ENCODE measurements around the gene NOC2L. TPM values are rescaled to one million over a fixed set of nuclear protein-coding genes. Genes with fewer than 3 reads are reported as not detected.

The NOC2L gene
- total RNA-seq, result 10 to 100 TPM; 17.8 to 55.2 (median 46.3) TPM
- 10 to 100 TPM; 23.8 to 33.9 TPM for polyA plus RNA-seq
- long read RNA-seq, donor 1, transcript NOC2L-201 (19 exons, 2,790 nt), result major isoform, 115 of 279 reads
- long read RNA-seq, donor 1, partial matches to known transcripts, result 35 of 279 reads
- long read RNA-seq, donor 1, other reads (novel, unspliced or antisense), result 126 of 279 reads
- long read RNA-seq, donor 2, partial matches to known transcripts, result 9 of 20 reads
- long read RNA-seq, donor 2, other reads (novel, unspliced or antisense), result 6 of 20 reads
- long read RNA-seq, donor 3, transcript NOC2L-201 (19 exons, 2,790 nt), result major isoform, 117 of 282 reads
- long read RNA-seq, donor 3, partial matches to known transcripts, result 30 of 282 reads
- long read RNA-seq, donor 3, other reads (novel, unspliced or antisense), result 133 of 282 reads

GRCh38 chr1:958823-959730 is at the start of gene NOC2L:
NOC2L (minus strand) TSS chr1:959256; CDS start chr1:959240, 16 bp downstream.
- WGBS, 3 donors, result 3 to 4% (median 4%) methylated on average over 59 to 101 of the region's 101 CpGs
- no peak for TF ChIP-seq EP300 (IDR thresholded peaks at IDR 0.05)
- peak; percentile 49 for TF ChIP-seq POLR2A (IDR thresholded peaks at IDR 0.05)
- H3K27ac ChIP-seq, result no peak within 1 kb of the TSS
- intact Hi-C loops (cut with DNase I), result no loop called here
- peak; percentile 89 to 98 (median 94) for DNase-seq
- peaks cover 15% of the 10 kb centered on the region for H3K4me1 ChIP-seq (ENCODE audit: insufficient read depth)
- H3K36me3 ChIP-seq, result no peaks in the 10 kb centered on the region
- no peaks in the 10 kb centered on the region for H3K9me3 ChIP-seq
- no peaks in the 10 kb centered on the region for H3K27me3 ChIP-seq
- H3K4me3 ChIP-seq, result peak within 1 kb of the TSS; percentile 80

DNA sequence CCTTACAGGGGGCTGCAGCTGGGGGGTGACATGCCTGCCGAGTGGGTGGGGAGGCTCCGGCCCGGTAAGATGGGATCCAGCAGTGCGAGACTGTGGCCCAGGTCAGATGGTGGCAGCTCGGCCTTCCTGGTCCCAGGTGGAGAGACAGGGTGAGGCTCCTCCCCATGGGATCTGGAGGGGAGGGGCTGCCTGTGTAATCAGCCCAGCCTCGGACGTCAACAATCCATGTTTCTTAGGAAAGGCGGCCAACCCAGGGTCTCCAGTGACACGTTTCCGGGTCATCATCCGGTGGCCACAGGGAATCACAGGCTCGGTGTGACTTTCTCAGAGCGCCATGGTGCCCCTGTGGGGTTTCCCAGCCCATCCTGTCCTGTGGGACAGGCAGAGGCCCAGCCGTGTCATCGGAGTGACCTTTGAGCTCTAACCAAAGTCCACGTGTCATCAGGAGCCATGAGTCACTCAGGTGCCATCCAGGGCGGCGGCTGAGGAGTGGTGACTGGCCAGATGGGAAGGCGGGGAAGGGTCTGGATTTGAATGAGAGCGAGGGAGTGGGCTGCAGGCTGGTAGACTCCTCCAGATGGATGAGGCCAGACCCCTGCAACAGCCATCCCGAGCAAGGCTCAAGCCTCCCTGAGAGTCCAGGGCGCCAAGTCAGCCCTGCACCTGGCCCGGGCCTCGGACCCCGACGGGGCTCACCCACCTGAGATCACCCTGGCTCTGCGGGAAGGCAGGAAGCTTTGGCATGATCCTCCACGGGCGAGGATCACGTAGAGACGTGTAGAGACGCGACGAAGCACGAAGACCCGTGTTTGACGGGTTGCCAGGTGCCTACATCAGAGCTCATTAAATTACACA is 47.5 kb upstream of the NOC2L start:
- Histone ChIP-seq H3K27me3 (no peaks in the 10 kb centered on the region), H3K27ac (no peak overlapping the region), H3K9me3 (no peaks in the 10 kb centered on the region), H3K4me1 (ENCODE audit: insufficient read depth) (no peaks in the 10 kb centered on the region), H3K36me3 (no peaks in the 10 kb centered on the region), H3K4me3 (no peak overlapping the region)
- intact Hi-C loops (cut with DNase I), result no loop called here
- peak in 4 of 5 donors; percentile 8 to 29 (median 25) for DNase-seq
- 76 to 81% (median 78%) methylated on average over 37 of the region's 37 CpGs for WGBS, 3 donors
- TF ChIP-seq POLR2A (IDR thresholded peaks at IDR 0.05) (no peak), EP300 (IDR thresholded peaks at IDR 0.05) (no peak)
- TF ChIP-seq, protein P1, sequence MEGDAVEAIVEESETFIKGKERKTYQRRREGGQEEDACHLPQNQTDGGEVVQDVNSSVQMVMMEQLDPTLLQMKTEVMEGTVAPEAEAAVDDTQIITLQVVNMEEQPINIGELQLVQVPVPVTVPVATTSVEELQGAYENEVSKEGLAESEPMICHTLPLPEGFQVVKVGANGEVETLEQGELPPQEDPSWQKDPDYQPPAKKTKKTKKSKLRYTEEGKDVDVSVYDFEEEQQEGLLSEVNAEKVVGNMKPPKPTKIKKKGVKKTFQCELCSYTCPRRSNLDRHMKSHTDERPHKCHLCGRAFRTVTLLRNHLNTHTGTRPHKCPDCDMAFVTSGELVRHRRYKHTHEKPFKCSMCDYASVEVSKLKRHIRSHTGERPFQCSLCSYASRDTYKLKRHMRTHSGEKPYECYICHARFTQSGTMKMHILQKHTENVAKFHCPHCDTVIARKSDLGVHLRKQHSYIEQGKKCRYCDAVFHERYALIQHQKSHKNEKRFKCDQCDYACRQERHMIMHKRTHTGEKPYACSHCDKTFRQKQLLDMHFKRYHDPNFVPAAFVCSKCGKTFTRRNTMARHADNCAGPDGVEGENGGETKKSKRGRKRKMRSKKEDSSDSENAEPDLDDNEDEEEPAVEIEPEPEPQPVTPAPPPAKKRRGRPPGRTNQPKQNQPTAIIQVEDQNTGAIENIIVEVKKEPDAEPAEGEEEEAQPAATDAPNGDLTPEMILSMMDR (IDR thresholded peaks at IDR 0.05), result no peak

- Histone ChIP-seq H3K9me3 (no peaks in the 10 kb centered on the region), H3K4me3 (no peak overlapping the region), H3K27ac (no peak overlapping the region), H3K27me3 (no peaks in the 10 kb centered on the region), H3K36me3 (no peaks in the 10 kb centered on the region), H3K4me1 (ENCODE audit: insufficient read depth) (no peaks in the 10 kb centered on the region)
- 23 to 25% (median 25%) methylated on average over 21 to 23 of the region's 23 CpGs for WGBS, 3 donors
- peak in 2 of 5 donors; percentile 6 to 18 for DNase-seq
- intact Hi-C loops (cut with DNase I), result no loop called here
- no peak for TF ChIP-seq POLR2A (IDR thresholded peaks at IDR 0.05)
- TF ChIP-seq, protein P1 (IDR thresholded peaks at IDR 0.05), result no peak
- no peak for TF ChIP-seq EP300 (IDR thresholded peaks at IDR 0.05)
These were observed 46.8 kb upstream of the NOC2L start for GRCh38 chr1:1005774-1006304.

GRCh38 chr1:1004780-1005697 is 46.0 kb upstream of the NOC2L start:
- Histone ChIP-seq H3K27me3 (no peaks in the 10 kb centered on the region), H3K4me3 (no peak overlapping the region), H3K36me3 (no peaks in the 10 kb centered on the region), H3K9me3 (no peaks in the 10 kb centered on the region), H3K4me1 (ENCODE audit: insufficient read depth) (peaks cover 3% of the 10 kb centered on the region), H3K27ac (no peak overlapping the region)
- WGBS, 3 donors, result 15 to 21% (median 21%) methylated on average over 21 of the region's 21 CpGs
- TF ChIP-seq, protein P1 (IDR thresholded peaks at IDR 0.05), result no peak
- TF ChIP-seq EP300 (IDR thresholded peaks at IDR 0.05) (no peak), POLR2A (IDR thresholded peaks at IDR 0.05) (no peak)
- intact Hi-C loops (cut with DNase I), result no loop called here
- peak in 3 of 5 donors; percentile 15 to 33 (median 17) for DNase-seq

Measured in ovary (tissue), 10 donors.